Endometrial microvascular endothelial cells (primary cell): ENCODE measurements around the gene GPC5. TPM values are rescaled to one million over a fixed set of nuclear protein-coding genes. Genes with fewer than 3 reads are reported as not detected.
"Not testable (repeated sequence)": the region's sequence is repeated elsewhere in the genome, so short reads cannot be mapped to it uniquely, and the experiment has no call there.

ENCODE experiments used
- in situ Hi-C: cut with HindIII; loops from 2 replicates; pipeline ENCODE4 v1.10.0; 2017; ENCODE audit warnings: low sequenced_read_pairs, low pct_unique_long_range_greater_than_20kb; ENCODE audit errors: inconsistent ontology term
- total RNA-seq: library from RNA; depleted of rRNA; stranded (reverse); fragments of >200 nt; gene quantifications from one replicate; pipeline ENCODE4 v1.2.3, GENCODE V29; 2015; ENCODE audit errors: inconsistent ontology term

GPC5 gene
- total RNA-seq, 1 donor from 2014 or later: 0.46 TPM

- in situ Hi-C loops: no loop called here
These were observed 469.9 kb downstream of the GPC5 start for GRCh38 chr13:91868351-91868750.

- in situ Hi-C loops: no loop called here
These were observed 480.1 kb downstream of the GPC5 start for GRCh38 chr13:91878491-91878890.

GRCh38 chr13:91879360-91879759 is 480.9 kb downstream of the GPC5 start:
- in situ Hi-C loops: no loop called here

- in situ Hi-C loops: no loop called here
These were observed 484.5 kb downstream of the GPC5 start for GRCh38 chr13:91882918-91883317.

GRCh38 chr13:91889641-91890040 is 491.2 kb downstream of the GPC5 start:
- in situ Hi-C loops: no loop called here

GRCh38 chr13:91891141-91891540 is 492.7 kb downstream of the GPC5 start:
- in situ Hi-C loops: no loop called here

GRCh38 chr13:91893040-91893439 is 494.6 kb downstream of the GPC5 start:
- in situ Hi-C loops: no loop called here

GRCh38 chr13:91894316-91894715 is 495.9 kb downstream of the GPC5 start:
- in situ Hi-C loops: no loop called here

GRCh38 chr13:91896547-91896946 is 498.1 kb downstream of the GPC5 start:
- in situ Hi-C loops: no loop called here

- in situ Hi-C loops: not testable (repeated sequence)
These were observed 500.6 kb downstream of the GPC5 start for GRCh38 chr13:91898986-91899385.

- in situ Hi-C loops: no loop called here
These were observed 503.9 kb downstream of the GPC5 start for GRCh38 chr13:91902291-91902690.

GRCh38 chr13:91904005-91904404 is 505.6 kb downstream of the GPC5 start:
- in situ Hi-C loops: no loop called here

- in situ Hi-C loops: no loop called here
These were observed 506.2 kb downstream of the GPC5 start for GRCh38 chr13:91904597-91904996.

- in situ Hi-C loops: no loop called here
These were observed 509.0 kb downstream of the GPC5 start for GRCh38 chr13:91907398-91907797.

GRCh38 chr13:91909617-91910016 is 511.2 kb downstream of the GPC5 start:
- in situ Hi-C loops: no loop called here

GRCh38 chr13:91922969-91923592 is 524.7 kb downstream of the GPC5 start:
- in situ Hi-C loops: no loop called here

- in situ Hi-C loops: no loop called here
These were observed 532.3 kb downstream of the GPC5 start for GRCh38 chr13:91930687-91931086.

GRCh38 chr13:91934354-91934753 is 535.9 kb downstream of the GPC5 start:
- in situ Hi-C loops: no loop called here

GRCh38 chr13:91946498-91947070 is 548.2 kb downstream of the GPC5 start:
- in situ Hi-C loops: no loop called here

GRCh38 chr13:91948736-91949135 is 550.3 kb downstream of the GPC5 start:
- in situ Hi-C loops: no loop called here

- in situ Hi-C loops: no loop called here
These were observed 552.4 kb downstream of the GPC5 start for GRCh38 chr13:91950803-91951202.
